ENCODE data around the gene KCTD3. TPM values are rescaled to one million over a fixed set of nuclear protein-coding genes. Genes with fewer than 3 reads are reported as not detected.

KCTD3 gene
- 68.8 and 83.0 TPM in 2 replicates for total RNA-seq

DNA sequence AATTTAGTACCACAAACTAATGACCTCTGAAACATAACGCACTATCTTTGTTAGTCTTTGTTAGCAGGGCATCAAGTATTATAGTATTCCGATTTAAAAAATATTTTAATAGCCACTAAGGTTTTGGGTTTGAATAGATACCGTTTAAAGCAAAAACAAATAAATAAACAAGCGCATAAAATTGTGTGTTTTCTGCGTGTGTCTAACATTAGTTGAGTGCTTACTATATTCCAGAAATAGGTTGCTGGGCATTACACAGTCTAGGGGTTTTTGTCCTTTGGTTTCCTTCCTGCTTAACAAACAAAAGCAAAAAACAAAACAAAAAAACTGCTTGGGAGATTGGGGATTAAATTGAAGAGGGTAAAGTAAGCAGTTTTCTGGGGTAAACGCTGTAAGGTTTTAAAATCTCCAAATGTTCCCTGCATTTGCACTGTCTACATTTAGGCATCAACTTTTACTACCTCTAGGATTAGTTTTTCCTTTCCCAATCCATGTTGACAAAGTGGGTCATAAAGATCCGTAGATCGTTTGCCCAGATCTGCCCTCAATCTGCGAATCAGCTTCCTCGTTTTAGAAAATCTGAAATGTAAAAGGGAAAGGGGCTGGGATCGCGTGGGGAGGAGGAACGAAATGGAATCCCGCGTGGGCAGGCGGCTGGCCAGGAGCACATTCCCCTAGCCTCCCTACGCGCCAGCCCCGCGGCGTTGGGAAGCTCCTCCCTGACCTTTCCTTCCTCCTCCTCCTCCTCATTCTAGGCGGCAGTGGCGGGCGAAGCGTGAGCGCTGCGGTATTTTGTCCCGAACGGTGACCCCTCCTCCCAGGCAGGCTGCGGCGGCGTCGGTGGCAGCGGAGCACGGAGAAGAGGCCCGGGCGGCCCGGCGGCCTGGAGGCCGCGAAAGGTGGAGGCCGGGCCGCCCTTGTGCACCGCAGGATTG, at the start of gene KCTD3:
Gene KCTD3, plus strand, starts transcription at position 749 of the 935 bp plus-strand sequence. CDS start 382 bp downstream, outside the sequence.

